Left renal pelvis (tissue), 4 donors: ENCODE results near the gene RIMBP2. TPM values are rescaled to one million over a fixed set of nuclear protein-coding genes. Genes with fewer than 3 reads are reported as not detected.
"Not testable (repeated sequence)": the region's sequence is repeated elsewhere in the genome, so short reads cannot be mapped to it uniquely, and the experiment has no call there.

Source experiments
- DNase-seq, 4 donors: peaks; one replicate each; pipeline ENCODE4 v3.0.0-alpha.2; 2013; ENCODE audit warnings: low read depth in 4 of 4, low spot score in 3 of 4
- polyA plus RNA-seq, 4 donors: library from polyadenylated mRNA; unstranded; fragments of 120-200 nt; gene quantifications; one replicate each; pipeline ENCODE4 v1.2.1, GENCODE V29; 2013; ENCODE audit not compliant: insufficient read length in 4 of 4

Gene RIMBP2
- polyA plus RNA-seq, 4 donors = 6.1 to 20.6 (median 14.3) TPM

GRCh38 chr12:130738403-130738802, 22.3 kb upstream of the RIMBP2 start:
- not testable (repeated sequence) for DNase-seq

- no peak for DNase-seq
Observed at GRCh38 chr12:130737731-130738130, 21.6 kb upstream of the RIMBP2 start.

- no peak for DNase-seq
Observed at GRCh38 chr12:130729344-130729743, 13.2 kb upstream of the RIMBP2 start.

- DNase-seq = no peak
Observed at GRCh38 chr12:130728158-130729058, 12.3 kb upstream of the RIMBP2 start.

DNA sequence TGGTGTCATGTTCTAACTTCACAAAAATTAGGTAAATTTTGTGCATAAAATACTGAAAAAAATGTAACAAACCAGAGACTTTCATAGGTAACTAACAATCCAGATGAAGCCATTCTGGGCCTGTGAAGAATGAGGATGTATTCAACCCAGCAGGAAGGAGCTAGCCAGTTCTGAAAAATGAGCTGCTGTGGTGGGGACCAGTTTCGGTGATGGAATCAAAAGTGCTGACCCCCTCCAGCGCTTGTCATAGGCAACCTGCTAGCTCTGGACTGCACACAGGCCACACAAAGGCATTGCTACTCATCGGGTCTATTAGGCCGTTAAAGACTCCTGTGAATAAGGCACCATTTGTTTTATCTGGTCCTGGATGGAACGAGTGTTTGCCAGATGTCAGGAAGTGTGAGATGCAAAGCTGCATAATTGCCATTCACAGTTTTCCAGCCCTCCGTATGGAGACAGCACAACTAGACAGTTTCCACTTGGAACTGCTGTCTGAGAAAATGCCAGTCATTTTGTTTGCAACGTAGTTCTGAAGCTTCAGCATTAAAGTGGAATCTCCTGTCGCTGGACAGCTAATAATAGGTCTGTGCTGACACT, 3.3 kb upstream of the RIMBP2 start:
- DNase-seq = no peak

- no peak for DNase-seq
Observed at GRCh38 chr12:130717752-130718151, 1.7 kb upstream of the RIMBP2 start.

GRCh38 chr12:130716969-130717366, 869 bp upstream of the RIMBP2 start:
- DNase-seq = no peak

GRCh38 chr12:130715150-130715997, 725 bp downstream of the RIMBP2 start:
- no peak for DNase-seq

- no peak for DNase-seq
Observed at GRCh38 chr12:130714591-130715149, 1.4 kb downstream of the RIMBP2 start.

GRCh38 chr12:130714091-130714590, 2.0 kb downstream of the RIMBP2 start:
- no peak for DNase-seq

DNA sequence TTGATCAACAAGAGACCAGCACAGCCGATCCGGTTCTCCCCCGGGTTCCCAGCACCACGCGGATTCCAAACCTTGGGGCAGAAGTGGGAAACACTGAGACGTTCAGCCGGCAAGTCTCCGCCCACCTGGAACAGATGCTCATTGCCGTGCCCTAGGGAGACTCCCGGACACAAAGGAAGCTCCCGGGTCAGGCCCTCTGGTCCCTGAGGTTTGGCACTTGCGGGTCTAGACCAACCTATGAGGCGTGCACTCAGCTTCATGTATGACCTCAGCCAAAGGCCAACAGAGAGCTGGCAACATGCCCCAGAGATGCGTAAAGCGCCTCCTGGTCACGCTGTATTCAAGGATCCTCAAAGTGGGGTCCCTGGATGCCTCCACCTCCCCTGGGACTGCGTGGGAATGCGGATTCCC, 2.5 kb downstream of the RIMBP2 start:
- no peak for DNase-seq

DNA sequence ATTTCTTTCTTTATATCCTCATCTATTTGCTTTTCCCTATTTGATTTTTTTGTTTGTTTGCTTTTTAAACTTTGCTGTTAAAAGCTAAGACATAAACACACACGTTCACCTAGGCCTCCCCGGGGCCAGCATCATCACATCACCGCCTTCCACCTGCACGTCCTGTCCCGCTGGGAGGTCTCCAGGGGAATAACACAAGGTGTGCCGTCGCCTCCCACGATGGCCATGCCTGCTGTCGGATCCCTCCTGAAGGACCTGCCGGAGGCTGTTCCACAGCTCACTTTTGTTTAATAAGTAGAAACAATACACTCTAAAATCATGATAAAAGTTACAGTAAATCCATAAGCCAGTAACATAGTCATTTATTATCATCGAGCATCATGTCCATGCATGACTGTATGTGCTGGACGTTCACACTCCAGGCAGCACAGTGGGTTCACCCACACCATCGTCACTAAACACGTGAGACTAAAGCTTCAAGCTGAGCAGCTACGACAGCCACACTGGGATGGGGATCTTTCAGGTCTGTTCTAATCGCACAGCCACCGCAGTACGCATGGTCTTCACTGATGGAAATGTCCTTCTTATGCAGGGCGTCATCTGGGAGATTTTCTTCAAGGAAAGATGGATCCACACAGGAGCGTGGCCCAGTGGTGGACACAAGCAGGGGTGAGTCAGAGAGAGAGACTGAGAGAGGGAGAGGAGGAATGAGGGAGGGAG, 3.6 kb downstream of the RIMBP2 start:
- no peak for DNase-seq

GRCh38 chr12:130711756-130712155, 4.3 kb downstream of the RIMBP2 start:
- no peak for DNase-seq

- no peak for DNase-seq
Observed at GRCh38 chr12:130710733-130711080, 5.4 kb downstream of the RIMBP2 start.

DNA sequence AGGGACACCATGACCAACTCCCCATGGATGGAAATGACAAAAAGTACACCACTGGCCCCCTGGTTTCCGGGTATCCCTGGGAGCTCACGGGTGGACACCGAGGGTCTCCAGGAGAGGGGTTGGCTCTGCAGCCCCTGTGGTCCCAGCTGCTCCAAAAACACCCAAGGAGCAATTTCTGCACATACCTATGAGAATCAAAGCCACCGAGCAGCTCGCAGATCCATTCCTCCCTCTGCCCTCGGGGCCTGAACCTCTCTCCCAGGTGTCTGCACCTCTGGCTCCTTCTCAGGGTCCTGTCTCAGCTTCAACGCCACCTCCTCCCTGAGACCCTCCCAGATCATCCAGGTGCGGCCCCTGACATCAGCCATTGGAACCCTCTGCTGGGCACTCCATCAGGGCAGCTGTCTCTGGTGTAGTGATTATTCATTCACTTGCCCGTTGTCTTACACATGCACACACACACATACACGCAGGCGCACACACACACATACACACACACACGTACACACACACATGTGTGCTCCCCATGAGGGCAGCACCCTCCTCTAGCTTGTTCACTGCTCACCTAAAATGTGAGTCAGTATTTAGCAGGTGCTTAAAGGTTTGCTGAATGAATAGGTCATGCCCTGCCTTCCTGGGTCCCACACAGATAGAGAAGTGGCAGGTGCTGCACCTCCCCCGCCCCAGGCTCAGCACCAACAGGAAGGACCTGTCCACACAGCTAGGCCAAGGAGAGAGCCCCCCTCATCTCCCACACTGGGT, 5.9 kb downstream of the RIMBP2 start:
- no peak for DNase-seq

DNA sequence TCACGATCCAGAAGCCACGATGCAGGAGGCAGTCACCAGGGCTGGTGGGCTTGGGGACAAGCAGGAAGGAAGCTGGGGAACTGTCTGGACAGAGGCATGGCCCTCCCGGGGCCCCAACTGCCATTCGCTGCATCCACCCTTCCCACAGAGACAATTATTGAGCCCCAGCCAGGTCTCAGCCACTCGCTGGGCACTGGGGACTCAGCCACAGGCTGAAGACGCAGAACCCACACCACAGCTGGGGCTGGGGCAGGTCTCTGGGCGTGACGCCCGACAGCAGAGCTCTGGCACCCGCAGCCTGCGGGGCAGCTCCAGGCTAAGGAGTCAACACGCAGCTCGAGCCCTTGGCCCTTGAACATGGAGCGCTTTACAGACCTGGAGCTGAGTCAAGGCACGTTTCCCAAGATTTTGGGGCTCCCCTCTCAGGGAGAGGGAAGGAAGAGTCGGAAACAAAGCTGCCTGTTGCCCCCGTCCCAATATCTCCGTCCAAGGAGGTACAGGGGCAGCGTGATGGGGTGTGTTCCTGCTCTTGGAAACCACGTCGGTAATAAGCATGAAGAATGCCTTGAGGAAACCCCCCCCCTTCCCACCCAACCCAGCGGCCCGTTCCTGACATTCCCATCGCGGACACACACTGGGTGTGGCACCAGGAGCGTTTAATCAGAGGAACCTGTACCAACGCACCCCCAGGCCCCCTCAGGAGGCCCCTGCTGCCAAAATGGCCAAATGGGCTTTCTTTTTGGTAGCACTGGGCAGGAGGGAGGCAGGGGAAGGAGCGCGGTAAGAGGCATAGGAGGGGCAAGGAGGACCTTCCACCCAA, 6.7 kb downstream of the RIMBP2 start:
- no peak for DNase-seq

GRCh38 chr12:130708648-130709047, 7.5 kb downstream of the RIMBP2 start:
- DNase-seq = no peak

GRCh38 chr12:130707571-130707891, 8.6 kb downstream of the RIMBP2 start:
- DNase-seq = no peak
